Stimulated activated CD8-positive, alpha-beta memory T cell treated with anti-CD3 and anti-CD28 coated beads, Interleukin-12 subunit alpha, Interleukin-12 subunit beta, amount 100 ng/mL, for 1 hour (primary cell): ENCODE measurements around the gene RNU11.
"Not testable (repeated sequence)": the region's sequence is repeated elsewhere in the genome, so short reads cannot be mapped to it uniquely, and the experiment has no call there.

ENCODE experiments used
- DNase-seq: peaks from one replicate; pipeline ENCODE4 v3.0.0-alpha.2; 2020; ENCODE audit warnings: low read depth

Gene RNU11

DNA sequence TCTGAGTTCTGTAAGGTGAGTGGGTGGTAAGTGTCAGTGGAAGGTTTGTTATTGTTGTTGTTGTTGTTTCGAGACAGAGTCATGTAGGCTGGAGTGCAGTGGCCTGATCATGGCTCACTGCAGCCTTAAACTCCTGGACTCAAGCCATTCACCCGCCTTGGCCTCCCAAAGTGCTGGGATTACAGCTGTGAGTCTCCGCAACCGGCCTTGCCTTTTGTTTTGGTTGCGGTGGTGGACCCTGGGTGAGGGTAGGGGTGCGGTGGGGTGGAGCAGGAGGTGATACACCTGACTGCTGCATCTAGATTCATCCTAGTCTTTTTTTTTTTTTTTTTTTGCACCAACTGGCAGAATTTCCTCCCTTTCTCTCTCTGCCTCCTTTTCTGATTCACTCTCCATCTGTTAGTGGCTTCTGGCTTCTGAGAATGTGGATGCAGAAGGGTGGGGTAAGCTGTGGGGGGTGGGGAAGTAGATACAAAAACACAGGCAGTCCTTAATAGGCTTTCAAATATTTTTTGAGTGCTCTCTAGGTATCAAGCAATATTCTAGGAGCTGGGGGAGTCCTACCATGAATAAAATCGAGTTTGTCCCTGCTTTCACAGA lies 15.6 kb downstream of the RNU11 start:
- DNase-seq: no peak

DNA sequence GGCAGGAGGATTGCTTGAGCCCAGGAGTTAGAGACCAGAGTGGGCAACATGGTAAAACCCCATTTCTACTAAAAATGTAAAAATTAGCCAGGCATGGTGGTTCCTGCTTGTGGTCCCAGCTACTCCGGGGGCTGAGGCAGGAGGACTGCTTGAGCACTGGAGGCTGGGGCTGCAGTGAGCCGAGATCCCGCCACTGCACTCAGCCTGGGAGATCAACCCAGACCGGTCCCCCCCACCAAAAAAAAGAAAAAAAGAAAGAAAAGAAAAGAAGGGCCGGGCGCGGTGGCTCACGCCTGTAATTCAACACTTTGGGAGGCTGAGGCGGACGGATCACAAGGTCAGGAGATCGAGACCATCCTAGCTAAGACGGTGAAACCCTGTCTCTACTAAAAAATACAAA lies 18.4 kb downstream of the RNU11 start:
- DNase-seq: no peak

GRCh38 chr1:28668191-28668955 lies 20.0 kb downstream of the RNU11 start, which contains the start of gene GMEB1:
Gene GMEB1 (plus strand): TSS chr1:28668784. CDS start chr1:28683613, 14,829 bp downstream.
- DNase-seq: peak; percentile 73

DNA sequence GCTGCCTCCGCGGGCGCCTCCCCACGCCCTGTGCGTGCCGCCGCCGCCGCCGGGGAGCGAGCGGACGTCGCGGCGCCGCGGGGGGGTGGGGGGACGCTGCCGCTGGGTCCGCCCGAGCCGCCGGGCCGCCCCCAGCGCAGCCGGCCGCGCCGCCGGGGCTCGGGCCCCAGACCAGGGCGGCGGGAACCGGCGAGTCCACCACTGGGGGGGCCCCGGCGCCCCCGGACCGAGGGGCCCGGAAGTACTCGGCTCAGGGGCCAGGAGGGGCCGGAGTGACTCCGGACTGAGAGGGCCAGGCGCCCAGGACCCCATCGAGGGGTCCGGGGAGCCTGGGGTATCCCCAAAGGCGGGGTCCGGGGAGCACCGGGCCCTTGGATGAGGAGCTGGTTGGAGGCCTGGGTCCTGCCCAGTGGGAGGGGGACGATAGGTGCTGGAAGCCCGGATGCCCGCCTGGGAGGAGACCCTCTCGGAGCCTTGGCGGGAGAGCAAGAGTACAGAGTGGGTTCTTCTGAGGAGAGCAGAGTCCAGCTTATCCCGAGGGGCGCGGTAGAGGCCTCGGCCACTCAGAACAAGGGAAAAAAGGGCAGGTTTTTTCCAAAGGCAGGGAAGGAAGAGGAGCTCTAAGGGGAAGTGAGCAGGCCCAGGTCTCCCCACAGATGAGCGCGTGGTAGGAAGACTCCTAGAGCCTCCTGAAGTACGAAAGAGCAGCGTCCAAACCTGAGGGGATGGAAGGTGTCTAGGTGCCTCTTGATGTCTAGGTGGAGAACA lies 20.7 kb downstream of the RNU11 start:
- no peak for DNase-seq

DNA sequence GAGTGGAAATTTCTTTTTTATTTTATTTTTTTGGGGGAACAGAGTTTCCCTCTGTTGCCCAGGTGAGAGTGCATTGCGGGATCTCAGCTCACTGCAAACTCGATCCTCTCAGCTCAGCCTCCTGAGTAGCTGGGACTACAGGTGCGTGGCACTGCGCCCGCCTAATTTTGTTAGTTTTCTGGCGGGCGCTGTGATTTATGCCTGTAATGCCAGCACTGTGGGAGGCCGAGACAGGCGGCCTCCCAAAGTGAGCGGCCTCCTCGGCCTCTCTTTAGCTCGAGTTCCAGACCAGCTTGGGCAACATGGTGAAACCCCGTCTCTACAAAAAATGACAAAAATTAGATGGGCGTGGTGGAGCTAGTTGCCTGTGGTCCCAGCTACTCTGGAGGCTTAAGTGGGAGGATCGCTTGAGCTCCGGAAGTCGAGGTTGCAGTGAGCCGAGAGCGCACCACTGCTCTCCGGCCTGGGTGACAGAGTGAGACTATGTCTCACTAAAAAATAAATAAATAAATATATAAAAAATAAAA lies 22.9 kb downstream of the RNU11 start:
- DNase-seq: no peak

DNA sequence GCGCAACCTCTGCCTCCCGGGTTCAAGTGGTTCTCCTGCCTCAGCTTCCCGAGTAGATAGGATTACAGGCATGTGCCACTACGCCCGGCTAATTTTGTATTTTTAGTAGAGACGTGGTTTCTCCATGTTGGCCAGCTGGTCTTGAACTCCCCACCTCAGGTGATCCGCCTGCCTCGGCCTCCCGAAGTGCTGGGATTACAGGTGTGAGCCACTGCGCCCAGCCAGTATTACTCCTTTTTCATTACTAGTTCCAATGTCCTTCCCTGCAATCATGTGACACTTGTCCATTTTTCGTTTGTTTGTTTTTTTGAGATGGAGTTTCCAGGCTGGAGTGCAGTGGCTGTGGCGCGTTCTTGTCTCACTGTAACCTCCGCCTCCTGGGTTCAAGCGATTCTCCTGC lies 24.6 kb downstream of the RNU11 start:
- DNase-seq: not testable (repeated sequence)

- no peak for DNase-seq
Observed at GRCh38 chr1:28675924-28676257, 27.5 kb downstream of the RNU11 start.

GRCh38 chr1:28680151-28680550 lies 31.8 kb downstream of the RNU11 start:
- DNase-seq: no peak

DNA sequence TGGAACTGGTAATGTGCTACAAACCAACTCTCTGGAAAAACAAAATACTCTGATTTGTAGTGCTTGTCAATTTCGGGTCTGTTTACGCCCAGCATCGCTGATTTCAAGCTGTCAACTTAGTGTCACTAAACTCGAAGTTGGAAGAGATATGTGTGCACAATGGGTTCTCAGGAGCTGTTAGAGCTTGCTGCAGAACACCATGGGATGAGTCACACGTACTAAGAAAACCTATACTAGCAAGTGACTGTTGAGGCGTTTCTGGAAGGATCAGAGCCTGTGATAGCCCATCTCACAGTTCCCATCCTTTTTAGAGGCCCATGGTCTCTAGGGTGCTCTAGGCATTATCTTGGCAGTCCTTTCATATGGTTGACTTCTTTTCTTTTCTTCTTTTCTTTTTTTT lies 34.4 kb downstream of the RNU11 start:
- DNase-seq: no peak

DNA sequence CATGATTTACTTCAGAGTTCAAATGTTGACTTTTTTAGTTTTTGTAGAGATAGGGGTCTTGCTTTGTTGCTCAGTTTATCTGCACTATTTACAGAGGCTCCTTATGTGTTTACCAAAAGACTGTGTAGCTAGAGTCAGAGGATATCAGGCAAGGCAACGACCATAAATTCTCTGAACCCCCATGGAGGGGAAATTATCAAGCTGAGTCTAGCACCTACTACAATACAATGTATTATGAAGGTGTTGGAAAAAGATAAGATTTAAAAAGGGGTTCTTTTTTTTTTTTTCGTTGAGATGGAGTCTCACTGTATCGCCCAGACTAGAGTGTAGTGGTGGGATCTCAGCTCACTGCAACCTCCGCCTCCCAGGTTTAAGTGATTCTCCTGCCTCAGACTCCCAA lies 36.5 kb downstream of the RNU11 start:
- no peak for DNase-seq

GRCh38 chr1:28691627-28692026 lies 43.2 kb downstream of the RNU11 start:
- DNase-seq: not testable (repeated sequence)
